ENCODE results near the gene MKRN1.
"Not testable (repeated sequence)": the region's sequence is repeated elsewhere in the genome, so short reads cannot be mapped to it uniquely, and the experiment has no call there.

- TF ChIP-seq POLR2A (IDR thresholded peaks at IDR 0.05); CTCF (IDR thresholded peaks at IDR 0.05); POLR2AphosphoS5 (IDR thresholded peaks at IDR 0.05; ENCODE audit: insufficient read depth in 1 of 2, low read depth in 1 of 2): not testable (repeated sequence)
These were observed 25.3 kb downstream of the MKRN1 start for GRCh38 chr7:140453785-140454656.
